Endometrial microvascular endothelial cells (primary cell): ENCODE data around the gene DPEP3. TPM values are rescaled to one million over a fixed set of nuclear protein-coding genes. Genes with fewer than 3 reads are reported as not detected.

Experiments used
- in situ Hi-C: cut with HindIII; loops from 2 replicates; pipeline ENCODE4 v1.10.0; 2017; ENCODE audit warnings: low sequenced_read_pairs, low pct_unique_long_range_greater_than_20kb; ENCODE audit errors: inconsistent ontology term
- total RNA-seq: library from RNA; depleted of rRNA; stranded (reverse); fragments of >200 nt; gene quantifications from one replicate; pipeline ENCODE4 v1.2.3, GENCODE V29; 2015; ENCODE audit errors: inconsistent ontology term

The DPEP3 gene
- total RNA-seq, 1 donor from 2014 or later: not detected

DNA sequence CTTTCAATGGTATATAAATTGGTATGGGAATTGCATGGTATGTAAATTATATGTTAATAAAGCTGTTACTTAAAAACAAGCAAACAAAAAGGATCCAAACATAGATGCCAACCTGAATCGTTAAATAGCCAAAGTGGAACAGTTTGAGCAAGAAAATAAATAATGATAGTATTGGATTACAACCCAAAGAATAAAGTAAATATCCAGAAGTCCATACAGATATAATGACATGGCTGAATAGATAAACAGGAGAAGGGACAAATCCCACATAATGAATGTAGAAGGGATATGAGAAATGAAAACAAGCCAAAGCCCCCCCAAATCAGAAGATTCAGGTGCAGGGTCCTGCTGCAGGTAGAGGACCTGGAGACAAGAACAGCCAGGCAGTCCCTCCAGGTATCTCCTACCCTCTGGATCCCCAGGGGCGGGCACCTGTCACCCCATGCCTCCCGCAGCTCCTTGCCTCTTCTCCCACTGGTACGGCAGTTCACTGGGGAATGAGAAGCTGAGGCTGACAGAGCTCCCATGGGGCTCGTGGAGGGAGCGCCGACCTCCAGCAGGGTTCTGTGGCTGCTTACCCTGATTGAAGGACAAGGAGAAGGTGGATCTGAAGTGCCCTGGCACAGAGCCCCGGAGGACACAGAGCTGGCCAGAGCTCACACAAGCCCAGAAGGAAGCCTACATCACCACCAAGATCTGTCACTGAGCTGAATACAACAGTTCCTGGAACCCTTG, 26.5 kb downstream of the DPEP3 start:
- in situ Hi-C loops: no loop called here

DNA sequence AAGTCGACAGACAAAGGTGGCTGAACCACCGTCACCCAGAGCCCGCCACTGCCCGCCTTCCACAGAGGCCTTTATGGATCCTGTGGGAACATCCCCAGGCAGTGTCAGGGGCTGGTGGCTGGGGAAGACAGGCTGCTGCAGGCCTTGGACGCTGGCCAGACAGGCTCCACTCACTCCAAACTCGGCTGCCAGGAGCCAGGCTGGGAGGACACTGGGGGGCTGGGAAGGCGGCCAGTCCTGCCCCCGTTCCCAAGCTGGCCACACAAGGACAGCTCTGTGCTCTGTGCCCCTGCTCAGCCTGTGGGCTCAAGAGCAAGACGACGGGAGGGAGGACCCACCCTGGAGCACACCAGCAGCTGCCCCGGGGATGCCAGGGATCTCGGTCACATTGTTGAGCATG, 28.8 kb downstream of the DPEP3 start:
- in situ Hi-C loops: no loop called here

DNA sequence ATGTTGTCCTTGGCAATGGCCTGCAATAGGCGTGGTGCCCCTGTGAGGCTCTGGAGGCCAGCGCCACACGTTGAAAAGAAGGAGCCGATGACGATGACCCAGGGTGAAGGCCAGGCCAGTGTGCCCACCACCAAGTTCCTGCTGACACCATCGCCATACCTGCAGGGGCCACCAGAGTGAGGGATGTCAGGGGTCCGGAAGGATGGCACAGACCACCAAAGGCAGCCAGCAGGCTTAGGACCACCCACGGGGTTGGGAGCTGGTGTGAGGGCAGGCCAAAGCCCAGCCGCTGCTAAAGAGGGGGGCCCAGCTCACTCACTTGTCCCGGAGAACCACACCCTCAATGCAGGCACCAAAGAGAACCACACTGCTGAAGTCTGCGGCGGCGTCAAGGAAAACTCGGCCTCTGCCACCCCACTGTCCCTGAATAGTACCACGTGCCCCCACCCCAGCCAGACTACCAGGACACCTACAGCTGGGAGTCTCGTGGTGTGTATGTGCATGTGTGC, 29.9 kb downstream of the DPEP3 start:
- in situ Hi-C loops: no loop called here

DNA sequence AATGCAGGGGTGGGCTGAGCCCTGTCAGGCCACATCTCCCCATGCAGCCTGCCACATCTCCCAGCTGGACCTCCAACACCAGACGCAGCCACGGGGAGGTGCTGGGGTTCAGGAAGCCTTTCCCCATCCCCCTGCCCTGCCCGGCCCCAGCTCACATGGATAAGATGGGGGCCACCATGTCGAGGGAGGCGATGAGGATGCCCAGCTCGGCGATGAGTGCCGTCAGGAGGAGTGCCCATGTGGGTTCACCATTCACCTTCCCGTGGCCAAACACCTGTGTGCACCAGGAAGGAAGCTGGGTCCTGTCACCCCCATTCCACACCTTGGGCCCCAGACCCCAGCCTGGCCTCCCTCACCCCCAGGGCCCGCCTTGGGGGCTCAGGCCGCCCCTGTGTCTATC, 30.7 kb downstream of the DPEP3 start:
- in situ Hi-C loops: no loop called here

DNA sequence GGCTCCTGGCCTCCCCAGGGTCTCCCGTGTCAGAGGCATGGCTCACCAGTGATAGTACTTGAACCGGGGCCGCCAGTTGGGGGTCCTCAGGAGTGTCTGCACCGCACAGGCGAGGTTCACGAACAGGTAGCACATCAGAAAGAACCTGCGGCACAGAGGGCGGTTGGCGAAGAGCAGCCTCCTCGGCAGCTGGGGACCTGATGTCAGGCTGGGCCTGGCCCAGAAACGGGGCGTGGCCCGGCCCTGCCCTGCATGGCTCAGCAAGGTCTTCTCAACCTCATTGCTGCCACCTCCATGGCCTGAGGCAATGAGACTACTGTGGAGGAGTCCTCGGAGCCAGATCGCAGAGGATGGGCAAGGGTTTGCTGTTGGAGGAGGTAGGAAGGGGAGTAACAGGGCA, 32.3 kb downstream of the DPEP3 start:
- in situ Hi-C loops: no loop called here

DNA sequence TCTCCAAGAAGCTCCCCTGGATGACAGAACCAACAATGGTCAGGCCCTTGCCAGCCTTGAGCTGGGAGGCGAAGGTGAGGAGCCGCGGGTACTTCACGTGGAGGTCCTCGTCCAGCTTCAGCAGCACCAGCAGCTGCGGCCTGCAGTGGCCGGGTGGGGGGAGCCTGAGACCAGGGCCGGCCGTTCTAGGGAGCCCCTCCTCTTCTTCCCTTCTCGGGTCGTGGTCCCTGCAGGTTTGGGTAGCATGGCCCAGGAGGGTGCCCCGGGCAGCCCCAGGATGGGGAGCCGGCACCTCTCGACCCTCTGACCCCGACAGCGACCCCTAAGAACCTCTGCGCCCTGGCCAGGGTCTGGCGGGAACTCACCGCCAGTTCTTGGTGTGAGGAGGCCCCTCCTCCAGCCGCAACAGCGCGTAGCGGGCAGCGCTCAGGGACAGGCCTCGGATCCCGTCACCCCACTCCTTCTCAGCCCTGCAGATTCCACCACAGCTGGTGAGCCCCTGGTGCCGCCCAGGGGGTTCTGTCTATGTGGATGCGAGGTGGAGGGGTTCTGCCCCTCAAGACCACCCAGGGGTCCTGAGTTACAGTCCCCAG, 33.2 kb downstream of the DPEP3 start:
- in situ Hi-C loops: no loop called here

DNA sequence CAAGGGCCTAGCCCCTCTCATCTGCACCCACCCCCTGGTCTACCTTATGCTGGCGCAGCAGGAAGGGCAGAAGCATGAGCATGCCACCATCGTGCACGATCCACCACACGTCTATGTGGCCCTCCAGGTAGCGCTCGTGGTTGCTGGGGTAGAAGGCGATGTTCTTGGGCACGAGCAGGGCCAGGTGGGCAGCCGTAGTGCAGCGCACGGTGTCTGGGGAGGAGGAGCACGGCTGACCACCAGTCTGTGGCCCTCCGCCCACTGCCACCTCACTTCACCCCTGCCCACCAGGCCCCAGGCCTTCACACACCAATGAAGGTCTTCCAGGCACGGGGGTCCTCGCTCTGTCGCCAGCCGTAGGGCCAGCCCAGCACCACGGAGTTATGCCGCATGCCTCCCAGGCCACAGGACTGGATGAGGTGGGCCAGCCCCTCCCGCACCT, 34.1 kb downstream of the DPEP3 start:
- in situ Hi-C loops: no loop called here

DNA sequence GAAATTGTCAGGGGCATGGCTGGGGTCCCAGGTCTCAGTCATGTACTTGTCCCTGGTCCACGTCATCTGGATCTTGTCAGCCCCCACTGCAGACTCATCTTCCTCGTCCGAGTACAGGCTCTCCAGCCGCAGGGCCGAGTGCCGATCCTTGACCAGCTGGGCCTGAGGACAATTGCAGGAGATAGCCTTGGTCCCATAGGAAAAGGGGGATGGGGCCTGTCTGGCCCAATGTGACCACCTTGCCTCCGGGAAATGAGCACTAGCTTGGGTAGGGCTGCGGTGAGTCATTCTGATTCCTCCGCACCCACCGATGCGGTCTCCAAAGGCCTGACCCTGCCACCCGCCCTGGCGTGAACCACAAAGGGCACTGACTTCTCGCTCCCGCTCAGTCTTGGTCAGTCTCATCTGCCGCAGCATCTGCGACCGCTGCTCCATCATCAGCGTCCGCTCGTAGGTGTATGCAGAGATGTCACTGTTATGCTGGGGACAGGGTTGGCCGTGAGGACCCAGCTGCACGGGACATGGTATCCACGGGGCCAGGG, 34.8 kb downstream of the DPEP3 start:
- in situ Hi-C loops: no loop called here

DNA sequence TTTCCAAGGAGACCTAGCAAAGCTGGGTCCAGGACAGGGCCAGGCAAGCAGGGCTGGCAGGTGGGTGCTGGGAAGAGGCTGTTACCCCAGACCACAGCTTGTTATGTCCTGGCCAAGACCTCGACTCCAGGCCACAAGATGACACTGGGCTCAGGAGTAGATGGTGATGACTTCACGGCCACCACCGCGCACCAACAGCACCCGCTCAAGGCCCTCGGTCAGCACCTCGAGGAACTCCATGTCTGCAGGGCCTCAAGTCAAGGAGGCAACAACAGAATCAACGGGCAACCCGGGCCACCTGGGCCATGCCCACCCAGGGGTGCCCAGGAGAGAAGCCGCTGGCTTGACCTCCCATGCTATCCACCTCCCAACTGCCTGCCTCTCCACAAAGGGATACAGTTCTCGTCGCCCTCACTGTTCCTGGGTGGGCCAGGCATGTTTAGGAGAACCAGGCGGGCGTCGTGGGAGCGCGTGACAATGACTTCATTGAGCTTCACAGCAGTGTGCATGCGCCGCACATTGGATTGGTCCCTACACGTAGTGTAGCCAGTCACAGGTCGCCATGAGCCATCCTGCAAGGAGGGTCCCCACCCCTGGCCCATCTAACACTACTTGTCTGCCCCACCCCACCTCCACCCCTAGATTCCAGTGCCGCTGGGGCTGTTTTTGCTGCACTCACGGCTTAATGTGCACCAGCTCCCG, 35.5 kb downstream of the DPEP3 start:
- in situ Hi-C loops: no loop called here

DNA sequence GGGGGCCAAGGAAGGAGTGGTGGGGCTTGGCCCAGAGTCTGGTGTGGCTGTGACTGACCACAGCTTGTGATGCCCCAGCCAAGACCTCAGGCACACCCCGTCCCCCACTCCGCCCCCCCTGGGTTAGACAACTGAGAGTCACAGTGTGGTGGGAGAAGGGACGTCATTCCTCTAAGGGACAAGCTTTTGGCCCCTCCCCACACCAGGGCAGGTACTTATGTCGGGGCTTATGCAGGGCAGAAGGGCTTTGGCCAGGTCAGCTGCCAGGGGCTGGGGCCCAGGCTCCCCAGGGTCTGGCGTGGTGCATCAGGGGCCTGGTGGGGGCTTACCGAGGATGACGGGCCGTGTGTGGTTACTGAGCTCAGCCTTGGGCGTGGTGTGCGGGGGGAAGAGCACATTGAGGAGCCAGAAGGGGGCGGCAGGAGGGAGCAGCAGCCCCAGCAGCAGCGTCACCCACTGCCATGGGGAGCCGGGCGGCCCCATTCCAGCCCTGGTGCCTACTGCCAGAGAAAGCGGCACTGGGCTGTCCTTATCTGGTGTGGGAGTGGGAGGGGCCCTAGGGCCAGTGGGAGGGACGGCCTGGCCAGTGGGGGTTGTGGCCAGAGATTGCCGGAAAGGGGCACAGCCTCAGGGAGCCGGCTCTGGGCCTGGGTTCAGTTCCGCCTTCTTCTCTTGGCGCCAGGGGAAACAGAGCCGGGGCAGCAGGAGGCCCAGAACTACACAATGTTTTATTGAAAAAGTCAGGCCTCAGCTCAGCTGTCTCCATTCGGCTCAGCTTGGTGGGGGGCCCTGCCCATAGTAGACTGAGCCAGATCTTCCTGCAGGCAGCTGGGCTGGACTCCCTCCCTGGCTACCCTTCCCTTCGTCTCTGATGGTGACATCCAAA, 36.4 kb downstream of the DPEP3 start, which contains the start of gene LCAT:
Gene LCAT (minus strand): TSS at position 502 of the 886 bp plus-strand sequence. CDS start 19 bp downstream, at position 483.
- in situ Hi-C loops: no loop called here

DNA sequence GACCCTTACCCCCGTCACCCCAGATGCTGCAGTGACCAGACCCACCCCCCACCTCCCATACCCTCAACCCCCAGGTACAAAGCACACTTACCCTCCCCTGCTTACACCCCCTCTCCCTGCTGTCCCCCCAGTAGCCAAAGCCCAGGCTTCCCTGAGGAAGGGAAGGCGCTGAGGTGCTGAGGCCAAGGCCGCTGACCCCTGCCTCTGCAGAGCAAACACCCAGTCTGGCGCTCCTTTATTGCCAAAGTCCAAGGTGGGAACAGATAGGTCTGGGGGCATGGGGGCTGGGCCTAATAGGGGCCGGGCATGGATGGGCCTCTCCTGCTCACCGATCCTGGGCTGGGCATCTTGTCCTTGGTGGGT, 37.1 kb downstream of the DPEP3 start:
- in situ Hi-C loops: no loop called here

DNA sequence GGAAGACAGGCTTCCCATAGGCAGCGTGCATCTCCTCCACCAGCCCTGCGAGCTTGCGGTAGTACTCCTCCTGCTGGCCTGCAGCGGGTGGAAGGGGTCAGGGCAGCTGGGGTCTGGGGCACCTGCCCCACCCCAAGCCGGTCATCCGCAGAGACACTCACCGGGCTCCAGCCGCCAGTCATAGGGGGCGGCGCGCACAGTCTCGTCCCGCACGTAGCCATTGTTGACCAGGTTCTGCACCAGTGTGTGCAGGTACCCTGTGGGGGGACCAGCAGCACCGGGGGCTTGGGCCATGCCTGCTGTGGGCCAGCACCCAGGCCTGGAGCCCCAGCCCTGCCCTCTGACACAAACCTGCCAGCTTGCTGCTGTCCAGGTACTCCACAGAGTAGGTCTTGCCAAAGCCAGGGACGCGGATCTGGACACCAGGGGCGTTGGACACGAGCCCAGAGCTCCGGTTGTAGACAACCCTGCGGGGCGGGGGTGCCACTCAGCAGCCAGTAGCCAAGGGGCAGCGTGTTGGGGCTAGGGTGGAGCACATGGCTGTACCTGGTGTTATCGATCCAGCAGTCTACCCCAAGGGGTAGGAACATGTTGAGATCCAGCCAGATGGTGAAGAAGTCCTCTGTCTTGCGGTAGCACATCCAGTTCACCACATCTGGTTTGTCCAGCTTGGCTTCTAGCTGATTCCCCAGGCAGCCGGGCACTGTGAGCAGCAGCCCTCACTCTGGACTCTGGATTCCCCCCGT, 37.6 kb downstream of the DPEP3 start:
- in situ Hi-C loops: no loop called here

DNA sequence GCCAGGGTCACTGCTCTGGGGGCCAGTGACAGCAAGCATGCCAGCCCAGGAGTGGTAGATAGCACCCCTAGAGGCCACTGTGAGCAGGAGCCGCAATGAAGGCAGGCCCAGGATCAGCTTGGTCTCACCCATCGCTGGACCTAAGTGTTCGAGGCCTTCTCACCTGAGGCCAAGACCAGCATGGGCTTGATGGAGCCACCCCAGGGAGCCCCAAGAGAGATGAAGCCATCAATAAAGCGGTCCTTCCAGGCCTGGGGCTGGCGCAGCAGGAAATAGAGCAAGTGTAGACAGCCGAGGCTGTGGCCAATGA, 38.1 kb downstream of the DPEP3 start:
- in situ Hi-C loops: no loop called here

DNA sequence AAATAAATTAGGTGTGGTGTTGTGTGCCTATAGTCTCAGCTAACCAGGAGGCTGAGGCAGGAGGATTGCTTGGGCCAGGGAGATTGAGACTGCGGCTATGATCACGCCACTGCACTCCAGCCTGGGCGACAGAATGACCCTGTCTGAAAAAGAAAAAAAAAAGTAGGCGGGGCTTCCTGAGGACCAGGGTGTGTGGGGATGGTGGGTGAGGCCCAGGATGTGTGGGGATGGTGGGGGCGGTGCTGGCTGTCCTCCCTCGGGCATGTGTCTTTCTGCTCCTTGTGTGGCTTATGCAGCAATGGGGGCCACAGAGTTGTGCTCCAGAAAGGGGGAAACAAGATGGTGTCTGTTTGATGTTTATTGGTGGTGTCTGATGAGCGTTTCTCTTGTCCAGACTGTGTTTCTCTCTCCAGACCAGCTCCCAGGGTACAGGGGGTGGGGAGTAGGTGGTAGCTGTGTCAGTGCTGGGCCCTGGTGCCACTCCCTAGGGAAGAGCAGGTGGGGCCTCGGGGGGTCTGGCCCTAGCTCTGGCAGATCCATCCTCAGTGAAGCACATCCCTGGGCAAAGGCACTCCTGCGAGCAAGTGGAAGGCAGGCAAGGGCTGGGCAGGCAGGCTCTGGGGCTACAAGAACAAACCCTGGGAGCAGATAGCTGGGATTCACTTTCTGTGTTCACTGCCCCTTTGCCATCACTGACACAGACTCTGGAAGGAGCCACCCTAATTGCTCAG, 38.7 kb downstream of the DPEP3 start:
- in situ Hi-C loops: no loop called here

DNA sequence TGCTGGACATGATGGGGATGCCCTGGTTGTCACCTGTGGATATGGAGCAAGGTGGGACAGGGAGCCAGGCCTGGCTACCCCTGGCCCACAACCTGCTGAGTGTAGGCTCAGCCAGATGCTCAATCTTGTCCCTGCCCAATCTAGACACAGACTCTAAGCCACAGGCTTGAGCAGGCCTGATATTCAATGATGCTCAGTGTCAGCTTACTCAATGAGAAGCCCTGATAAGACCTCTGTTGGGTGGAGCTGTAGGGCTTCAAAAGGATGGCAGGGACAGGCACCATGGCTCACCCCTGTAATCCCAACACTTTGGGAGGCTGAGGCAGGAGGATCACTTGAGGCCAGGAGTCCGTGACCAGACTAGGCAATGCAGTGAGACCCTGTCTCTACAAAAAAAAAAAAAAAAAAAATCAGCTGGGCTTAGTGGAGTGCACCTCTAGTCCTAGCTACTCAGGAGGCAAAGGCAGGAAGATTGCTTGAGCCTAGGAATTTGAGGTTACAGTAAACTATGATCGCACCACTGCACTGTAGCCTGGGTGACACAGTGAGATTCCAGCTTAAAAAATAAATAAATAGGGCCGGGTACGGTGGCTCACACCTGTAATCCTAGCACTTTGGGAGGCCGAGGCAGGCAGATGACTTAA, 39.7 kb downstream of the DPEP3 start:
- in situ Hi-C loops: no loop called here

DNA sequence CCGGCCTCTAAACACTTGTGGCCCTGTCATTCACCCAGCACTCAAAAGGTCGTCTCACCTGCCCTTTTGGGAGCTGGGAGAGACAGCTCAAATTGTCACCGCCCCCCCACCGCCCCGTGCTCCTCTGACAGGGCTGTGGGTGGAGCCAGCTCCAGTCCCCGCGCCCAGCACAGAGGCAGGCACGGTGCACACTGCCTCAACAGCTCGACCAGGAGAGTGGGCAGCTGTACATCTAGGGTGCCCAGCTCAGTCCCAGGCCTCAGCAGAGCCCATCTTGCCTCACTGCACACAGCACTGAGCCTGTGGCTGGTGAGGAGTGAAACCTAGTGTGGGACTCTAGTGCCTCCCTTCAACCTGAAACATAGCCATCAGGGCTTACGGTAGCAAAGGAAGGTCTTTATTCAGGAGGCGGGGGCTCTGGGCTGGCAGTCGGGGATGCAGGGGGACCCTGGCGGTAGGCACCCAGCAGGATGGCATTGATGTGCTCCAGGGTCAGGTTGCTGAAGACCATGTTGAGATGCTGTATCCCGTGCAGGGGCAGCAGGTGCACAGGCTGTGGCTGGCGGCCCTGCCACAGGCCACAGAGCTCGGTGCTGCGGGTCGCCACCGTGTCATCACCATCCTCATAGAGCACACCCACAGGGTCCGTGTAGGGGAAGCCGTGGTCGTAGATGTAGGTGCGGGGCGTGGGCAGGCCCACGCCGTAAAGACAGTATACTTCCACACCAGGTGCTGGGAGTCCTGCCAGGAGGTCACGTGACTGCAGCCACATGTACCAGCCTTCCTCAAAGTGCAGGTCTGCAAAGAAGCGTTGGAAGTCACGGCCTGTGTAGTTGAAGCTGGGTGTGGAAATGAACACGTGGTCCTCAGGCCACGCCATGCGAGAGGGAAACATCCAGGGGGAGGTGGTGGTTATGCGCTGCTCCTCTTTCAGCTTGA, 40.5 kb downstream of the DPEP3 start:
- in situ Hi-C loops: no loop called here
